ENCODE results near the gene PTPN23.

The PTPN23 gene

DNA sequence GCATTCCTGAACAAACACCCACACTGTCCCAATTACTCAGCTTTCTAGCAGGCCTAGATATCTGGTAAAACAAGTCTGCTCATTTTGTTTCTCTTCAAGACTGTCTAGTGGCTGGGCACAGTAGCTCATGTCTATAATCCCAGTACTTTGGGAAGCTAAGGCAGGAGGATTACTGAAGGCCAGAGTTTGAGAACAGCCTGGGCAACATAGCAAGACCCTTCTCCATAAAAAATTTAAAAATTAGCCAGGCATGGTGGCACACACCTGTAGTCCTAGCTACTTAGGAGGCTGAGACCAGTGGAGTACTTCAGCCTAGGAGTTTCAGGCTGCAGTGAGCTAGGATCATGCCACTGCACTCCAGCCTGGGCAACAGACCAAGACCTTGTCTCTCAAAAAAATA lies 6.2 kb upstream of the PTPN23 start:
- no peak for DNase-seq (ENCODE audit: low spot score)

DNA sequence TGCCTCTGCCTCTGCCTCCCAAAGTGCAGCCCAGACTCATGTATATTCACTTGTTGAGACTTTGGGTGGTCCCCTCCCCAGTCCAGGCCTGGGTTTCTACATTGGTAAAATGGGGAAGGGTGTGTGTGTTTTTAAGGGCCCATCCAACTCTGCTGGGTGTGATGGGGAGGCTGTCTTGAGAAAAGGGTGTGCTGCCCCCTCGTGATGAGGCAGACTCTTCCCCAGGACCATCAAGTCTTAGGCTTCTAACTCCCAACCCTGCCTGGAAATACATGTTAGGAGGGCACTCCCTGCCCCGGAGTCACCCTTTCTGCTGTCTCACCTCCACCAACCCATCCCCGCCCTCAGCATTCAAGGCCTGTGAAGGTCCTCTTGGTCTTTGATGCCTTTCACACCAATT lies 4.4 kb upstream of the PTPN23 start:
- DNase-seq (ENCODE audit: low spot score) = no peak

DNA sequence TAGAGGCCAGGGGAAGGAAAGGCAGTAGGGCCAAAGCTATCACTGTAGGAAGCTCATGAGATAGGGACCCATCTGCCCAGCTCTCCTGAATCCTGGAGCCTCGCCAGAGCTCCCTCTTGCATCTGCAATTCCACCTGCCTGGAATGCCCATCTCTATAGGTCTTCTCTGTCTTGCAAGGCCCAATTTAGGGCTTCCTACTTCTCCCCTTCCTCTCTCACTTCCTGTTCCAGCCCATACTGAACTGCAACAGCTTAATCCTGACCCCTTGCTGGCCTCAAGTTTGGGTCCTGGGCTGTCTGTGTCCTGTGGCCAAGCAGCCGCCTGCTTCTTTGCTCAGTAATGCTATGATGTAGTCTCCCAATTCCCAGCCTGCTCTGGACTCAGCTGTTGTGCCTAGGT lies 3.6 kb upstream of the PTPN23 start:
- no peak for DNase-seq (ENCODE audit: low spot score)

DNA sequence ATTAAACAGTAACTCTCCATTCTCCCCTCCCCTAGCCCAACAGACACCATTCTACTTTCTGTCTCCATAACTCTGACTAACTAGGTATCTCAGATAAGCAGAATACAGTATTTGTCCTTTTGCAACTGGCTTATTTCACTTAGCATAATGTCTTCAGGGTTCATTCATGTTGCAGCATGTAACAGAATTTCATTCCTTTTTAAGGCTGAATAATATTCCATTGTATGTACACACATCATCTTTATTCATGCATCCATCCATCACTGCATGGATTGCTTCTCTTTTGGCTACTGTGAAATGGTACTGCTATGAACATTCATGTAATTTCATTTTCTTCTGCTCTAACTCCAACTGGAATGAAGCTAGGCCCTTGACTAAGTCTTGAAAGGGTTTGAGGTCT lies 2.0 kb upstream of the PTPN23 start:
- DNase-seq (ENCODE audit: low spot score) = no peak

DNA sequence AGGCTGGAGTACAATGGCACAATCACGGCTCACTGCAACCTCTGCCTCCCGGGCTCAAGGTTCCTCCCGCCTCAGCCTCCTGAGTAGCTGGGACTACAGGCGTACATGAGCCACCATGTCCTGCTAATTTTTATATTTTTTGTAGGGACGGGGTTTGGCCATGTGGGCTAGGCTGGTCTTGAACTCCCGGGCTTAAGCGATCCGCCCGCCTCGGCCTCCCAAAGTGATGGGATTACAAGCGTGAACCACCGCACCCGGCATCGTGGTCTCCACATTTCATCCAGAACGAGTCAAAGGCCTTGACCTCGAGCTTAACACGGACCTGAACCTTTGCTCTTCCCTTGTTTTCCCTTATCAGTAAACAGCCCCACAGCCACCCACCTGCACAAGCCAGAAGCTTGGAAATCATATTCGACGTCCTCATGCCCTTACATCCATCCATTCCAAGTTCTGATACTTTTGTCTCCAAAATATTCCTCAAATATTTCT lies 1.4 kb upstream of the PTPN23 start:
- DNase-seq (ENCODE audit: low spot score) = no peak

DNA sequence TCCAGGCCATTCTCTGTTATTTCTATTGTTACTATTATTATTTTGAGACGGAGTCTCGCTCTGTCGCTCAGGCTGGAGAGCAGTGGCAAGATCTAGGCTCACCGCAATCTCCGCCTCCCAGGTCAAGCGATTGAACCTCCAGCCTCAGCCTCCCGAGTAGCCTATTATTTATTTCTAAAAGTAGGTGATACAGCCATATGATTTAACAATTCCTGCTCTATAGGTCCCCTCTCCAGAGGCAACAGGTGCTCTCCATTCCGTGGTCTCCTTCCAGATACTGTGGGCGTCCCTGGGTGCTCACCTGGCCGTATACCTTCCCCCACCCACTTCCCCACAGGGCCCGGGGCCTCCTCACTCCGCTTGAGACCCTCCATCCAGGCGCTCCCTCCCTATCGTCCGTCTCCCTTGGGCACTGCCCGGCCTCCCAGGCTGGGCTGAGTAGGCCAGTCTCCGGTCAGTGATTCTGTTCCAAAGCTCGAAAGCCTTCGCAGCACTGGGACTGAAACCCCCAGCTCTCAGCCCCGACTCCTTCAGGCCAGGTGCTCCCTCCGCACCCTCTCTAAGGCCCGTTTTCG lies 708 bp upstream of the PTPN23 start:
- DNase-seq (ENCODE audit: low spot score) = no peak

DNA sequence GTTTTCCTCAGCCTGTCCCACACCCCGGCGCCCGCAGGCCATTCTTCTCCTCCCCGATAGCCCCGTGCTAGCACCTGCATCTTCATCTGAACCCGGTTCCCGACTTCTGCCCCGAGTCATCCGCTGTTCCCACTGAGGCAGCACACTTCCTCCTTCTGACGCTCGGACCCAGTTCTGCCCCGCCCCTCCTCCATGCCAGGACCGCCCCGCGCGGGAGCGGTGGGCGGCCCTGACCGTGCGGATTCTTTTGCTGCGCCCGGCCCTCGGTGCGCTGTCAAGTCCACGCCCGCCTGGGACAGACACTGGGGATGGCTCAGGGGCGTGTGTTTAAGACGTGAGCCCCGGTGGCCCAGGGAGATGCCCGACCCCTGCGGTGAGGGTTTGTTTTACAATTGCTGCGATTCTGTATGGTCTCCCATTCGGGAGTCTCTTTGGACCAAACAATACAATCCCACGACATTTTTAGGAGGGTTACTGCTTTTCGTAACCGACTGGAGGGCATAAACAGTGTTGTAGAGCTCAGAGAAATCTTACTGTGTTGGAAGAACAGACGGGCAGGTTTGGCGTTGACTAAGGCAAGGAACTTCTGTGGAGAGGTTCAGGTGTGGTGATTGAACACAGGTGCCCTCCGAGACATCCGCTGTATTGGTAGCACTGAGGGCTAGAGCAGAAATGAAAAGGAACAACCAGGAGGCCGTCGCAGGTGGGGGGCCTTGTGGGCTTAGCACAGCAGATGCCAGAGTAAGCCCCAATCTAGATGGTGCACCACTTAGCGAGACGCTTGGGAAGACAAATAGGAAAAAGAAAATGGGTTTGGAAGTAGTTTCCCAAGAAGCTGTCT lies 716 bp downstream of the PTPN23 start:
- peak; percentile 82 for DNase-seq (ENCODE audit: low spot score)

DNA sequence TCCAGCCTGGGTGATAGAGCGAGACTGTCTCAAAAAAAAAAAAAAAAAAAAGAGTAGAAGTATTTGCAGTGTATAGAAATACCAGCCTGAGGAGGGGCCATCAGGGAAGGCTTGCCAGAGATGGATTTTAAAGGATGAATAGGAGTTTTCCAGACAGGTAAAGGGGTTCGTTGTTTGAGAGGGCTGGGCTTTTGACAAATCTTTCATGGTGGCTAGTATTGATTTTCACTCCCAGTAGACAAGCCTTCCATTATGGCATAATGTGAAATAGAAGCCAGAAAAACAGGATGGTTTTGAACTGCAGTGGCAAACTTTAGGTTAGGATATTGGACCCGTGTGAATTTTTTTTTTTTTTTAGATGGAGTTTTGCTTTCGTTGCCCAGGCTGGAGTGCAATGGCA lies 3.6 kb downstream of the PTPN23 start:
- DNase-seq (ENCODE audit: low spot score) = no peak

DNA sequence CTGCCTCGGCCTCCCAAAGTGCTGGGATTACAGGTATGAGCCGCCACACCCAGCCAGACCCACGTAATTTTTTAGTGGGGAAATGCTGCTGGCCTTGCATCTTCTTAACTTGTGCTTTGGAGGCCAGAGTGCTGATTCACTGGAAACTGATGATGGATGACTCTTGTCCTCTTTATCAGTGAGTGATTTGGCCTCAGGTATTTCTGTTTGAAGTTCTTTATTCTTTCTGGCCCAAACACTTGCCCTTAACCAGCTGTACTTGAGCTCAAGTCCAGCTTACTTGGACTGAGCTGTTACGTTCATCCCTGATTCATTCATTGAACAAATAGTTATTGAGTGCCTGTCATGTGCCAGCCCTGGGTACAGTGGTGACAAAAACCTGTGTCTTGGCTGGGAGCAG lies 4.2 kb downstream of the PTPN23 start:
- DNase-seq (ENCODE audit: low spot score) = no peak

DNA sequence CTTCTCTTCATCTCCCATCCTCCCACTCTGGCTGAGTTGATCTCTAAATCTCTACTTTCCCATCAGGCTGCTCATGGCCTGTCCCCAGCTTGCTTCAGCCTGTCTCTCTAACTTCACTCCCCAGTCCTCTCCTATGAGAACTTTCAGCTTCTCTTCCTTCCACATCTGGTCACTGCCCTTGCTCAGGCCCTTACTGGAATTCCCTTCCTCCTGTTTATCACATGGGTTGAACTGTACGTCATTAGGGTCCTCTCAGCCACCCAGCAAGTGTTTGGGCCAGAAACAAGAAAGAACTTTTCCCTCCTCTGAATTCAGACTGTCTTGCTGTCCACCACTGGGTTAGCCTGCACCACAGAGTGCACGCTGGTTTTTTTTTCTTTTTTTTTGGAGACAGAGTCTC lies 5.0 kb downstream of the PTPN23 start:
- DNase-seq (ENCODE audit: low spot score) = no peak

DNA sequence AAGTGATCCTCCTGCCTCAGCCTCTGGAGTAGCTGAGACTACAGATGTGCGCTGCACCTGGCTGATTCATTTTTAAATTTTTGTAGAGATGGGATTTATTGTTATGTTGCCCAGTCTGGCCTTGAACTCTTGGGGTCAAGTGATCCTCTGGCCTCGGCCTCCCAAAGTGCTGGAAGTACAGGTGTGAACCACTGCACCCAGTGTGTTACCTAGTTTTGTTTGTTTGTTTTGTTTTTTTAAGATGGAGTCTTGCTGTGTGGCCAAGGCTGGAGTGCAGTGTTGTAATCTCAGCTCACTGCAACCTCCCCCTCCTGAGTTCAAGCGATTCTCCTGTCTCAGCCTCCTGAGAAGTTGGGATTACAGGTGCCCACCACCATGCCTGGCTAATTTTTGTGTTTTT lies 12.1 kb downstream of the PTPN23 start:
- DNase-seq (ENCODE audit: low spot score) = no peak

DNA sequence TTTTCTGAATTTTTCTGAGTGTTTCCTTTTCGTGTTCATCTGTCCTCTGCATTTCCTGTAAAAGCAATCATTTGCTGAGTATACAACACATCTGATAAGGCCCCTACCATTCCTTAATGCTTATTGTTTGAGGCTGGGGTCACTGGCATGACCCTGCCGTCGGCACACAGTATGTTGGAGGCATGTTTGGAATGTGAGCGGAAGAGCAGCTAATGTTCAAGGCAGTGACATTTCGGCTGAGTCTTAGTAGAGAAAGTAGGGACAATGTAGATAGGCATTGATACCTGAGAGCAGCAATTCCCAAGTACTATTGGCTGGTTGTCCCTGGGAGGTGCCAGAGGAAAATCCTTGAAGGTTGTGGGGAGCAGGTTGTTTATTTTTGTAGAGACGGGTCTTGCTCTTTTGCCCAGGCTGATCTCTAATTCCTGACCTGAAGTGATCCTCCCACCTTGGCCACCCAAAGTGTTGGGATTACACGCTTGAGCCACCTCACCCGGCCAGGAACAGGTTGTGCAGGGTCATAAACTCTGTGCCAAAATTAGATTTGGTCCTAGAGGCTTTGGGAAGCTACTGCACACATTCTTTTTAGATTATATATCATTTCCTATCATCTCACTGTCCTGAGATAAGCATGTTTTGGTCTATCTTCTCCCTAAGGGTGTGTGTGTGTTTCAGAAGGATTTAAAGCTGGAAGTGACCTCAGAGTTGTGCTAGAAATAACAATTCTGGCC lies 13.5 kb downstream of the PTPN23 start:
- DNase-seq (ENCODE audit: low spot score) = peak; percentile 16

DNA sequence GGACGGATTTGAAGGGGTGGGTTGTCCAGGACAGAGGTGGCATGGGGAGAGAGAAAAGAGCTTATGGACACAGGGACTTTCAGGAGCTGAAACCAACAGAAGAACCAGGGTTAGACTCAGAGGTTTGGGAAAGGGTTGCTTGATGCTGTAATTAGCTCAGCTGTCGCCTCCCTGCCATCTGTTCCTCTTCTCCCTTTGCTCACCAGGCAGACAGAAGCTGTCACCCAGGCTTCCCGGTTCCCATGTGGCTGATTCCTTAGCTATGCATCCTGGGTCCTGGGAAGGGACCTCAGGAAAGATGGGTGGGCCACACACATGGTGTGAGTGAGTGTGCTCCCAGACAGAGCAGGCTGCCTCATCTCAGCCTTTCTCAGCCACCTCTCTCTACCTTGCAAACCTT lies 14.1 kb downstream of the PTPN23 start:
- no peak for DNase-seq (ENCODE audit: low spot score)

DNA sequence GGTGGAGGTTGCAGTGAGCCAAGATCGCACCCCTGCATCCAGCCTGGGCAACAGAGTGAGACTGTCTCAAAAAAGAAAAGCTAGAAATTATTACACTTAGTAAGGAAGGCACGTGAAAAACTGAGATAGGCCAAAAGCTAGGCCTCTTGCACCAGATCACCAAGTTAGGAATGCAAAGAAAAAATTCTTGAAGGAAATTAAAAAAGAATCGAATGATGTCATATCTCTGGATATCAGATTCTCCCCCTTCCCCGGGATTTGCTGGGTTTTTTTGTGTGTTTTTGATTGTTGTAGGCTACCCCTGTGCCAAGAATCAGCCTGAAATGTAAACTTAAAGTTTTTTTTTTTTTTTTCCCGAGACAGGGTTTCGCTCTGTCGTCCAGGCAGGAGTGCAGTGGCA lies 17.4 kb downstream of the PTPN23 start:
- no peak for DNase-seq (ENCODE audit: low spot score)

DNA sequence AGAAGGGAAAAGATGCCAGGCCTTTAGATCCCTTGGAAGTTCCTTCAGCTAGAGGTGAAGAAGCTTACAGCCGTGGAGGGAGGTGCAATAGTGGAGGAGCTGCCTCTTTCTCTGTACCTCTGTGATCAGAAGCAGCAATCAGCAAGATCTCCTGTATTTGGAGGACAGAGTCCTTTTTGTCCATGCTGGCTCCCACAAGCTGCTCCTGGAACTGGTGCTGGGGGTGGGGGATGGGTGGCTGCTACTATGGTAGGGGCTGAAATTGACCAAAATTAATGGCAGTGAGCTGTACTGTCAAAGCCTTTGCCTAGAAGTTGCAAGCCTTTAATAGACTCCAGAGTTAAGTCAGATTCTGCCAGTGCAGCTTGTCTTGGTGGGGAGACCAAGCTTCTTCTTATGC lies 18.2 kb downstream of the PTPN23 start:
- no peak for DNase-seq (ENCODE audit: low spot score)

DNA sequence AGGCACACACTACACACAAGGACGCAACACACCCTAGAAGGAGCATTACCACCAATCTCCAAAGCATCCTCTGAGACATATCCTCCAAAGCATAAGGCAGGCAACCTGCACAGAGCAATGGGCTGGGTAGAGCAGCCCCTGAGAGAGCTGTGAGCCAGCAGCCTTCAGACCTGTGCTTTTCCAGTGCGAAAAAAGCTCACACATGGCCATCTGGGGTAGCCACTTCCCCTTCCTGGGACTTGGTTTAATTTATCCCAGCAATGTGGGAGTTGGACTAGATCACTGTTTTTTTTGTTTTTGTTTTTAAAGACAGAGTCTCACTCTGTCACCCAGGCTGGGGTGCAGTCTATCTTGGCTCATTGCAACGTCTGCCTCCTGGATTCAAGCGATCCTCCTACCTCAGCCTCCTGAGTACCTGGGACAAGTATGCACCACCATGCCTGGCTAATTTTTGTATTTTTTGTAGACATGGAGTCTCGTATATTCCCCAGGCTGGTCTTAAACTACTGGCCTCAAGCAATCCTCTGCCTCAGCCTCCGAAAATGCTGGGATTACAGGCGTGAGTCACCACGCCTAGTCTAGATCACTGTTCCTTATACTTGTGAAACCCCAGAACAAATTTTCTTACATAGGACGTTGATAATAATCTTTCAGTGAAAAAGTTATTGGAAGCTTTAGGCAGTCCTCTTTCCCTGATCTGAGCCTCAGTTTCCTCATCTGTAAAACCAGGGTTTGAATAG lies 18.9 kb downstream of the PTPN23 start:
- DNase-seq (ENCODE audit: low spot score) = no peak

DNA sequence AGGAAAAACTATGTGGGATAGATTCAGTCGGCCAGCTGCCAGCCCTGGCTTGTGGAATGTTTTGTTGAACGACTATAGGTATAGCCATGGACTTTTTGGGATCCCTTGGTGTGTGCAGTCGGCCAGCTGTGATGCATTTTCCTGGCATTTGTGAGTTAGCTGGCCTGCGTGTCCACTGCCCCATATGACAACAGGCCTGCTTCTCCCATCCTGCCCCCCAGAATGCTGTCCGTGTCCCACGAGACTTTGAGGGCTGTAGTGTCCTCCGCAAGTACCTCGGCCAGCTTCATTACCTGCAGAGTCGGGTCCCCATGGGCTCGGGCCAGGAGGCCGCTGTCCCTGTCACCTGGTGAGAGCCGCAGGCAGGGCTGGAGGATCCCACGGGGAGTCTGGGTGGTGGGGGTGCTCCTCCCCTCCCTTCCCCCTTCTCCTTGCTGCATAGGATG lies 23.6 kb downstream of the PTPN23 start:
- DNase-seq (ENCODE audit: low spot score) = no peak

DNA sequence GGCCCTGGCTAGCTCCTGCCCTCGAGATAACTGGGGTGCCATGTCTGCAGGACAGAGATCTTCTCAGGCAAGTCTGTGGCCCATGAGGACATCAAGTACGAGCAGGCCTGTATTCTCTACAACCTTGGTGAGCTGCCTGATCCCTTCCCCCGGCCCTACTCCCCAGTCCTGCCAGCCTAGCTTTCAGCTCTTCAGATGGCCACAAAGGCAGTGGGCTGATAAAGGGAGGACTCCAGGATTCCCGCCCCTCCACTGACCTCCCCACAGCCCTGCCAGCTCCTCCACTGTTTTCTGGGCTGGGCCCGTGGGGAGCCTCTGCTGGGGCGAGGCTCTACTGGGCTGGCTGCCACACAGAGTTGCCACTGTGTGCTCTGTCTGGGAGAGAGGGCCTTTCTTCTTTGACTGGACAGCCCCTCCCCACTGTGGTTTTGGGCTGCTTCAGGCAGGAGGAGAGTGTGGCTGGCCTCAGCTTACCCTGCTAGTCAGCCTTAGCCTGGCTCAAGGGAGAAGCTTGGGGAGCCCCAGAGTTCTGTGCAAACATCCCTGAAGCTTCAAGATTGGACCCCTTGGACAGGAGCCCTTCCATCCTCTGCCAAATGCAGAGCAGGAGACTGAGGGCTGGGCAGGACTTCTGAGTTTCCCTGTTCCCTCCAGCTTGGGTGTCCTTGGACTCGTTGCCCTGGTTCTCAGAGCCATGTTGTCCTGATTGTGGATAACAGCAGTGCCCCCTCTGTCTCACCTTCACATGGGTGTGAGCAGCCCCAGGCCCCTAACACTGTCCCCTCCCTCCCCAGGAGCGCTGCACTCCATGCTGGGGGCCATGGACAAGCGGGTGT lies 24.4 kb downstream of the PTPN23 start:
- no peak for DNase-seq (ENCODE audit: low spot score)

DNA sequence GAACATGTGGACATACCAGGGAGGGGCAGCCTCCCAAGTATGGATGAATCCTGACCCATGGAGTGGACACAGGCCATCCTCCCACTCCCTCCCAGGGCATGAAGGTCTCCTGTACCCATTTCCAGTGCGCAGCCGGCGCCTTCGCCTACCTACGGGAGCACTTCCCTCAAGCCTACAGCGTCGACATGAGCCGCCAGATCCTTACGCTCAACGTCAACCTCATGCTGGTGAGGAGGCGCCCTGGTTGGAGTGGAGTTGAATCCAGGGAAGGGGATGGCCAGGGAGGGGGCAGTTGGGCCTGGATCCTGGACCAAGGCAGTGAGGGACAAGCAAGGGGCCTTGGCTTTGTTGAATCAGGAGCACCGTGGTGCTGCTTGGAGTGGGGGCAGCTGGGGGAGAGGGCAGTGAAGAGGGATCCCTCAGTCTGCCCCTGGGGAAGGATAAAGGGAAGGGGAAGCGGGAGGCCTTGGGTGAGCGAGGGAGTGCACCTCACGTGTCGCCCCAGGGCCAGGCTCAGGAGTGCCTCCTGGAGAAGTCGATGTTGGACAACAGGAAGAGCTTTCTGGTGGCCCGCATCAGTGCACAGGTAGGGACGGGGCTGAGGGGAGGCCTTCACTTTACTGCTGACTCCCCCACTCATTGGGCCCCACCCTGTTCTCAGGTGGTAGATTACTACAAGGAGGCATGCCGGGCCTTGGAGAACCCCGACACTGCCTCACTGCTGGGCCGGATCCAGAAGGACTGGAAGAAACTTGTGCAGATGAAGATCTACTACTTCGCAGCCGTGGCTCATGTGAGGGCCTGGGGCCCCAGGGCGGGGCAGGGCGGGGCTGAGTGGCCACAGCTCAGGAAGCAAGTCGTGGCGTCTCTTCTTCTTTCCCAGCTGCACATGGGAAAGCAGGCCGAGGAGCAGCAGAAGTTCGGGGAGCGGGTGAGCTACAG lies 25.3 kb downstream of the PTPN23 start:
- DNase-seq (ENCODE audit: low spot score) = no peak

DNA sequence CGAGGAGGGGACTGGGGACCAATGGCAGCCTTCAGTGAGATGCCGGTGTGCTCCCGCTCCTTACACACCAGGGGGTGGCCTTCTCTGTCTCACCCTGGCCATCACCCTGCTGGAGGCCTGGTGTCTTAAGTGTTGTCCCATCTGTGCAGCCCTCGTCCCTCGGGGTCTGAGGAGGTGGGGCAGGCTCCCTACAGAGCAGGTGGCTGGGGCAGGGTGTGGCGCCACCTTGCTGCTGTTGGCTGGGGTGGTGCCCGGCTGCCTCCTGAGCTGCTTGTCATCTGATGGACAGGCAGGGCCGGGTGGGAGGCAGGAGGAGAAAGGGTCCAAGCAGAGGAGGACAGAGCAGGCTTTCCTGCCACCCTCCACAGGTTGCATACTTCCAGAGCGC lies 25.9 kb downstream of the PTPN23 start:
- no peak for DNase-seq (ENCODE audit: low spot score)
